DOHH2 (cell line): ENCODE data around the gene SEC11C.

Source experiments
- H3F3A ChIP-seq: fragments of 200-600 bp; sonication (generic), shearing (Covaris generic); 2 replicates; pipeline ENCODE4 v1.6.0; 2016; ENCODE audit warnings: antibody characterized with exemption, mild to moderate bottlenecking; ENCODE audit not compliant: control insufficient read depth, insufficient read depth
- H3K27ac ChIP-seq: fragments of 200-600 bp; sonication (generic); 2 replicates; pipeline ENCODE4 v1.5.1; 2014; ENCODE audit warnings: low read depth, mild to moderate bottlenecking, low read length, moderate library complexity
- H3K27me3 ChIP-seq: fragments of 200-600 bp; sonication (generic); 2 replicates; pipeline ENCODE4 v1.6.1; 2014; ENCODE audit warnings: mild to moderate bottlenecking, low read length, mixed read lengths; ENCODE audit not compliant: control insufficient read depth
- H3K36me3 ChIP-seq: fragments of 200-600 bp; sonication (generic); 2 replicates; pipeline ENCODE4 v1.6.1; 2014; ENCODE audit warnings: mild to moderate bottlenecking, low read length, moderate library complexity, mixed read lengths; ENCODE audit not compliant: control insufficient read depth
- H3K4me1 ChIP-seq: fragments of 200-600 bp; sonication (generic); 2 replicates; pipeline ENCODE4 v1.6.1; 2014; ENCODE audit warnings: mild to moderate bottlenecking, low read length, mixed read lengths; ENCODE audit not compliant: control insufficient read depth
- H3K4me2 ChIP-seq: fragments of 200-600 bp; sonication (generic); 2 replicates; pipeline ENCODE4 v1.6.0; 2014; ENCODE audit warnings: mild to moderate bottlenecking, low read length, moderate library complexity
- H3K4me3 ChIP-seq: fragments of 200-600 bp; sonication (generic); 2 replicates; pipeline ENCODE4 v1.5.1; 2014; ENCODE audit warnings: mild to moderate bottlenecking, low read length, mixed read lengths
- H3K79me2 ChIP-seq: fragments of 200-600 bp; sonication (generic); 2 replicates; pipeline ENCODE4 v1.6.1; 2014; ENCODE audit warnings: mild to moderate bottlenecking, low read length, mixed read lengths; ENCODE audit not compliant: control insufficient read depth
- H3K9me2 ChIP-seq: fragments of 200-600 bp; sonication (generic); replicated peaks from 2 replicates; pipeline ENCODE4 v1.6.1; 2014; ENCODE audit warnings: mild to moderate bottlenecking, low read length, mixed read lengths; ENCODE audit not compliant: control insufficient read depth
- H3K9me3 ChIP-seq: fragments of 200-600 bp; sonication (generic); 2 replicates; pipeline ENCODE4 v1.6.1; 2014; ENCODE audit warnings: antibody characterized with exemption, low read length, mixed read lengths; ENCODE audit not compliant: control insufficient read depth, insufficient read depth
- H4K20me1 ChIP-seq: fragments of 200-600 bp; sonication (generic); 2 replicates; pipeline ENCODE4 v1.6.0; 2014; ENCODE audit warnings: low read depth, mild to moderate bottlenecking, antibody characterized with exemption, low read length, moderate library complexity; ENCODE audit not compliant: control insufficient read depth, insufficient read depth
- CTCF ChIP-seq: fragments of 200-600 bp; sonication (generic); IDR thresholded peaks from one replicate; pipeline ENCODE4 v1.5.1; 2014; ENCODE audit warnings: antibody characterized with exemption, mild to moderate bottlenecking, low read depth, low read length; ENCODE audit not compliant: poor library complexity, severe bottlenecking
- EZH2phosphoT487 ChIP-seq: fragments of 200-600 bp; sonication (generic); IDR thresholded peaks from 2 replicates; pipeline ENCODE4 v1.6.1; 2017; ENCODE audit warnings: borderline replicate concordance, mild to moderate bottlenecking, antibody characterized with exemption, low read length, moderate library complexity, mixed read lengths

The SEC11C gene

GRCh38 chr18:59197636-59198035 is 58.0 kb downstream of the SEC11C start:
- H3K36me3 ChIP-seq, result no peaks in the 10 kb centered on the region
- TF ChIP-seq CTCF, result no peak
- TF ChIP-seq EZH2phosphoT487, result no peak
- no peaks in the 10 kb centered on the region for H3K9me2 ChIP-seq
- no peak overlapping the region for H3K4me2 ChIP-seq
- H3K27me3 ChIP-seq, result peaks cover 26% of the 10 kb centered on the region
- no peak overlapping the region for H3K27ac ChIP-seq
- H3K9me3 ChIP-seq, result no peaks in the 10 kb centered on the region
- H4K20me1 ChIP-seq, result no peaks in the 10 kb centered on the region
- no peaks in the 10 kb centered on the region for H3K4me1 ChIP-seq
- no peaks in the 10 kb centered on the region for H3F3A ChIP-seq
- no peaks in the 10 kb centered on the region for H3K79me2 ChIP-seq
- no peak overlapping the region for H3K4me3 ChIP-seq

GRCh38 chr18:59198215-59198614 is 58.5 kb downstream of the SEC11C start:
- H3K4me2 ChIP-seq, result no peak overlapping the region
- no peaks in the 10 kb centered on the region for H4K20me1 ChIP-seq
- H3K4me1 ChIP-seq, result no peaks in the 10 kb centered on the region
- no peaks in the 10 kb centered on the region for H3K9me3 ChIP-seq
- peaks cover 28% of the 10 kb centered on the region for H3K27me3 ChIP-seq
- no peak overlapping the region for H3K4me3 ChIP-seq
- H3F3A ChIP-seq, result no peaks in the 10 kb centered on the region
- H3K36me3 ChIP-seq, result no peaks in the 10 kb centered on the region
- TF ChIP-seq CTCF (no peak), EZH2phosphoT487 (no peak)
- no peaks in the 10 kb centered on the region for H3K9me2 ChIP-seq
- H3K79me2 ChIP-seq, result no peaks in the 10 kb centered on the region
- no peak overlapping the region for H3K27ac ChIP-seq

GRCh38 chr18:59200787-59201186 is 61.1 kb downstream of the SEC11C start:
- H4K20me1 ChIP-seq, result no peaks in the 10 kb centered on the region
- H3K36me3 ChIP-seq, result no peaks in the 10 kb centered on the region
- H3K4me3 ChIP-seq, result no peak overlapping the region
- no peaks in the 10 kb centered on the region for H3F3A ChIP-seq
- no peak overlapping the region for H3K27ac ChIP-seq
- peaks cover 34% of the 10 kb centered on the region for H3K27me3 ChIP-seq
- H3K9me2 ChIP-seq, result no peaks in the 10 kb centered on the region
- no peaks in the 10 kb centered on the region for H3K9me3 ChIP-seq
- H3K4me2 ChIP-seq, result no peak overlapping the region
- no peak for TF ChIP-seq CTCF
- no peak for TF ChIP-seq EZH2phosphoT487
- H3K4me1 ChIP-seq, result no peaks in the 10 kb centered on the region
- H3K79me2 ChIP-seq, result no peaks in the 10 kb centered on the region
